GM19035 (cell line): ENCODE measurements around the gene PTPRD.
"Not testable (repeated sequence)": the region's sequence is repeated elsewhere in the genome, so short reads cannot be mapped to it uniquely, and the experiment has no call there.

Experiments
- ATAC-seq: cut with Tn5 transposase; IDR thresholded peaks from one replicate; pipeline ENCODE4 v1.9.1; 2021; ENCODE audit not compliant: unreplicated experiment

Gene PTPRD

DNA sequence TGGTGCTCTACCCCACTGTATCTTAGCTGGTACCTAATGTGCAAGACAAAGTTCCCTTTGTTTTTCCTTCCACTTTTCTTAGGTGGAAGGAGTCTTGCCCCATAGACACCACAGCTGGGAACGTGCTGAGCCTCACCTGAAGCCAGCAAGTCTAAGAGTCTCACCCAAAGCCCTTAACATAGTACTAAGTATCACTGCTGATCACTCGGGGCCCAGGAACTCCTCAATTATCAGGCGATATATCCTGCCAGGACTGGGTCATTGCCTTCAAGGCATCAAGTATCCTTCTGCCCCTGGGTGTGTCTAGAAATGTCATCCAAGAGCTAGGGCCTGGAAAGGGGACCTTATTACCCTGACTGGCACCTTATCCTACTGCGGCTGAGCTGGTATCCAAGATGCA lies 123.9 kb downstream of the PTPRD start:
- no peak for ATAC-seq

DNA sequence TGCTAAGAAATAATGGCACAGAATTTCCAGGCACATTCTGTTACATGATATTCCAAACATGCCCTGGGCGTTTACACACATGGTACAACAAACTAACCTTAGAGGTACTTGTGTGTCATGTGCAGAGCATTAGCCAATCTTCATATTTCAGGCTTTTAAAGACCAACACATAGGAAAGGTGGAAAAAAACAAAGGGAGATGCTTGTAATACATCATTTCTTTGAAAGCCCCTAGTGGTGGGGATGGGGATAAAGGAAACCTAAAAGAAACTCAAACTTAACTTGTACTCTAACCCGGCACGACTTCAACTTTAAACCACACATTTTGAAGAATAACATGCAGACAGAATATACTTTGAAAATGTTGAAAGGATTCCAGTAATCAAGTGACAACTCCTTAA lies 133.6 kb downstream of the PTPRD start:
- ATAC-seq = no peak

DNA sequence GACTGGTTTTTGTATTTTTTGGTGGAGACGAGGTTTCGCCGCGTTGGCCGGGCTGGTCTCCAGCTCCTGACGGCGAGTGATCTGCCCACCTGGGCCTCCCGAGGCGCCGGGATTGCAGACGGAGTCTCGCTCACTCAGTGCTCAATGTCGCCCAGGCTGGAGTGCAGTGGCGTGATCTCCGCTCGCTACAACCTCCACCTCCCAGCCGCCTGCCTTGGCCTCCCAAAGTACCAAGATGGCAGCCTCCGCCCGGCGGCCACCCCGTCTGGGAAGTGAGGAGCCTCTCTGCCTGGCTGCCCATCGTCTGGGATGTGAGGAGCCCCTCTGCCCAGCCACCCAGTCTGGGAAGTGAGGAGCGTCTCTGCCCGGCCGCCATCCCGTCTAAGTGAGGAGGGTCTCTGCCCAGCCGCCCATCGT lies 163.6 kb downstream of the PTPRD start:
- ATAC-seq = not testable (repeated sequence)

DNA sequence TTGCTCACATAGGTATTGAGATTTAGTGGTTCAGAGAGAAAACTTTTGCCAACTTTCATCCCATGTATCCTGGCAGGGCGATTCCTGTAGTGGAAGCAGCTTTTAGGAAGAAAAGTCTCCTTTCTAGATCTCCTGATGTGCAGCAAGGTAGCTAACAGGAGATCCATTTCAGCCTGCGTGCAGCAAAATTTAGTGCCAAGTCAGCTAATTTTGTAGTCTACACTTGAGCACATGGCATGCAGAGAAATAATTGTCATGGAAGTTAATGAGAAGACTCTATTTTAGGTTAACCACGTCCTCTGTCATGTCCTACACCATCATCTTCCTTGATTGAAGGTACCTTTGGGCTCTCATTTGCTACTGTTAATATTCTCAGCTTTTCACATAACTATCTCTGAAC lies 165.8 kb downstream of the PTPRD start:
- no peak for ATAC-seq

DNA sequence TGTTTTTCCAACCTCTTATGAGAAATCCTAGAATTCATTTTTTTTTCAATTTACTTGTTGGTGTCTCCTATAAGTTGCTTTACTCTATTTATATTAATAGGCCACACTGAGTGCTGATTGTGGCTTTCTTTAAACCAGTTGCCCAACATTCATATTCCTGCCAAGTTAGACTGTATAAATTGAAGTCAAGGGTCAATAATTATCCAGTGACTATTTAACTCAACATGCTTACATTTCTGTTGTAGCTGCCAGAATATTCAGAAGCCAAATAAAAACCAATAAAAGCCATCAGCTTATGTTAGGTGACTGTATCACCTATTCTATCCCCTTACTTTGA lies 169.0 kb downstream of the PTPRD start:
- no peak for ATAC-seq

DNA sequence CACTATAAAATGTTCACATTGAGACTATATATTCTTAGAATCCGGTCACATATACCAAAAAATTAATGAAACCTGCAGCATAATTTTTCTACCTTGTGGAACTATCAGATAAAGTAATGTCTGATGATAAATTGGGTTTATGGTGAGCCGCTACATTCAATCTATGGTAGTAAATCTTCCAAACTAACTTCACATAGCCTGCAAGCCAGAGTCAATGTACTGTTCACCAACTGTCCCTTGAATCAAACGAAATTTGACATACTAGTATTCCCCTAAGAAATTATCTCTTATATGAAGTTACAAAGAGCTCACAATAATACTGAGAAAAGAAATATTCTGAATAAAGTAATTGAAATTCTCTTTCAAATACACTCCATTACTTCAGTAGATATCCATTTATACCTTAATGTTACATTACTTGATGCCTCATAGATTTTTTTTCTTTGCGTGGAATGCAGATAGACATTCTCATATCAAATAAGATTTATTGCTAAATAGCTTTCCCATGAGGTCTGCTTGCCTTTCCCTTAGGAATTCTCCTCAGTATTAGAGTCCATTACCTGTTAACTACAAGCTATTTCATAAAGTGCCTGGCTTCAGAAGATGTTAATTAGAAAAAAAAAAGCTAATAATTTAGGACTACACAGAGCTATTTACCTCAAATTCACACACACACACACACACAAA lies 169.5 kb downstream of the PTPRD start:
- no peak for ATAC-seq

DNA sequence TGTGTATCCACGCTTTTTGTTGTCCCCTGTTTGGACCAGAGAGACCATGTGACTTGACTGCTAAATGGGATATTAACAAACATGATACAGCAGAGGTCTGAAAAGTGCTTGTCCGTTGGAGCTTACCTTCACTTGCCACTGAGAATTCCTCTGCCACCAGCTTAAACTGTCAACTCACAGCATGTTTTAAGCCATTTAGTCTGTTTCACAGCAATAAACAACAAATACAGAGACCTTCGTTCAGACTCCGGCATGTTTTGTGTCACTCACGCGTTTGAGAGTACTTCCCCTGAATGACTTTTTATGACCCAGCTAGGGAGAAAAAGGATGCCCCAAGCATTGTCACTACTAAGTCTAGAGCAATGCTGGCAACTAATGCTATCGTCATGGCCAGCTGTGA lies 173.8 kb downstream of the PTPRD start:
- ATAC-seq = no peak

DNA sequence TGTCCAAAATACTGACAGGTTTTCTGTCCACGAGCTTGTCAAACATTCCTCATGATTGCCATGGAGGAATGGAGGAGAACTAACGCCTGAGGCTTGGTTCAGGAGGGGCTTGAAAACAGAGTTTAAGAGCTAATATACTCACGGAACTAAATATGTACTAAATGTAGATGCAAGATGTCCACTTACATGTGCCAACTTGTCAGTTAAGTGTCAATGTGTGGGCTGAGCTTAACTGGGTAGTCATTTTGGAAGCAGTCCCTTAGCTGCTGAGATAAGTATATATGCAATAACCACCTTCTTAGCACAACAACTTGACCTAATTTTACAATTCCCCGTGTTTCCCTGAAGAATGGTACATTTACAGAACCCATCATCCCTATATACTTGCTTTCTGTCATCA lies 176.0 kb downstream of the PTPRD start:
- no peak for ATAC-seq

DNA sequence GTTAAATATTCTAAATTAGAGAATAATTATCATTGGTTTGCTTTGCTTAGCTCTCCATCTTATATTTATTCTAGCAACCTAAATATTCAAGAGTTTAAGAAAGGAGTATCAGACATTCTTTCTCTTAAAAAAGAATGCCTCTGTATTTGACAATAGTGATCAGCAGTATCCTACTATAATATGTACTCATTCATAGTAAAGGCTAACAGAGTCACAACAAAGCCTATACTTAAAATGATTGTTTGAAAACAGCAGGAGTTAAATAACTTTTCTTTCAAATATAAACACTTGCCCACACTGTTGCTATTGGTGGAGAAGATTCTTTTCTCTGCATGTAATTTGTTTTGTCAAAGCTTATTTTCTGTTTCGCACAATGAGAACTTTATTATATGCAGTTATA lies 178.4 kb downstream of the PTPRD start:
- no peak for ATAC-seq

DNA sequence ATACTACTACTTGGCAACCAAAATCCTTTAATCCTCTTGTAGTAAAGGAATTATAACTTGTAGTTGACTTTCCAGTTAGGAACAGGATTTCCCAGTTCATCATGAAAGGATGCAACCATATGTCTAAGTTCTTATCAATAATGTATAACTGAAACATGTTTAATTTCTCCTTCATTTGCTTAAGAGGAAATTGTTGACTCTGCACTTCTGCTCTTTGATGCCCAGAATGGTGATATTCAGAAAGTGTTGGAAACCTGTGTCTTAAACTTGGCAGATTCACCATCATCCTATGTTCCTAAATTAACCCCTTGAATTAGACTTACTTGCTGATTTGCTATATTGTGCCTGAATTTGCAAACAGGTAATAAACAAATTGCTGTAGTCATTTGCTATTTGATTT lies 201.5 kb downstream of the PTPRD start:
- ATAC-seq = no peak

DNA sequence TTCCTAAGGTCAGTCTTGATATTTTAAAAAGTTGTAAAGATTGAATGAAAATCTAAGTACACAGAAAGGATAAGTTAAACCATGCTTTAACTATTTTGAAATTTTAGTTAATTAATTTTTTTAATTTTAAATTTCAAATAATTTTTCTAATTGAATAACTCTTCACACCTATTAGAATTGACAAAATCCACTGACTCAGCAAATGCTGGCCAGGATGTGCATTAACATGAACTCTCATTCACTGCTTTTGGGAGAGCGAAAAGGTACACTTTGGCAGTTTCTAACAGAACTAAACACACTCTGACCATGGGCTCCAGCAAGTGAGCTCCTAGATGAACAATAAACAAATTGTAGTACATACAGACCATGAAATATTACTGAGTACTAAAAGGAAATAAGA lies 209.5 kb downstream of the PTPRD start:
- ATAC-seq = no peak

DNA sequence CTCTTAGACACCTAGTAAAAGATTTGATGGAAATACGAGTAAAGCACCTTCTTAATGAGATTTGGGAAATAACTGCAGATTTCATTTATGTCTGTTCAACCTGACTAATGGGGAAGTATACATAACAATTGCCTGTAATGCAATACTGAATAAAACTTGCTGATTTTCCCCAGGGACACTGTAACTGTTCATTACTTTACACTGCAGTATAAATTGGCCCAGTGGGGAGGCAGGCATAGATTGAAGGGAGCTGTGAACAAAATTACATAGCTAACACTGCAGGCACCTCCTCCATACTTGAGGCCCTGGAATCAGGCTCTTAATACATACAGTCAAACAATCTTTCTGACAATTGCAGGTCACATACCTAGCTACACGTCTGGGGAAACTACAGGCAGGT lies 216.2 kb downstream of the PTPRD start:
- ATAC-seq = no peak

DNA sequence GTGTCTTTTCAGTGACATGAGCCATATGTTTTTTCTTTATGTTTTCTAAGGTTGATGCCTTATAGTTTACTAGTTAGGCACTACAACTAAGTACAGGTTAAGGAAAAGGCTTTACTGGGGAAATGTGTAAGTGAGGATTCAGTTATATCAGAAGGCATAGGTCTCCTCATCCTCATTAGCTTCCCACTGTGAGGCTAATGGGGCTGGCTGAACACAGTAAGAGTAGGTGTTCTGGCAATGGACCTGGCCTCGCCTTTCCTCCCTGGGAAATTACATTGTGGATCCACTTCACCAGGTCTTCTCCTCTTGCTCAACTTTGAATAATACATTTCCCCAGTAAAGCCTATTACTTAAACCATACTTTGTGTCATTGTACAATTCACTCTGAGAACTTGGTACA lies 225.5 kb downstream of the PTPRD start:
- no peak for ATAC-seq

DNA sequence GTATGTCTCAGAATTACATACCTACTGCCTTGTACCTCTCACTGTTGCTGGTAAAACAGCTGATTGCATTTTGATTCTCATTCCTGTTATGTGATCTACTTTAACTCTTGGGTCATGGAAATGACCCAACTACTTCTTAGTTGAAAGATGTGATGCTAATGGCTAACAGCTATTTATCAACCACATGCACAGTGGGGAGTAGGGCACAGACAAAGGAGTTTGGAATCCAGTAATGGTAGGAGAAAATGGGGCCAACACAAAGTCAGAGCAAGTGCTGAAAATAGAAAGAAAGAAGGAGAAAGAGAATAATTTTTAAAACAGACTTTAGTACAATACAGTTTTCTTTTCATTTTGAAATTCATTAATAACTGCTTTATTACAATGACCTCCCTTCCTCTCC lies 241.0 kb downstream of the PTPRD start:
- no peak for ATAC-seq

DNA sequence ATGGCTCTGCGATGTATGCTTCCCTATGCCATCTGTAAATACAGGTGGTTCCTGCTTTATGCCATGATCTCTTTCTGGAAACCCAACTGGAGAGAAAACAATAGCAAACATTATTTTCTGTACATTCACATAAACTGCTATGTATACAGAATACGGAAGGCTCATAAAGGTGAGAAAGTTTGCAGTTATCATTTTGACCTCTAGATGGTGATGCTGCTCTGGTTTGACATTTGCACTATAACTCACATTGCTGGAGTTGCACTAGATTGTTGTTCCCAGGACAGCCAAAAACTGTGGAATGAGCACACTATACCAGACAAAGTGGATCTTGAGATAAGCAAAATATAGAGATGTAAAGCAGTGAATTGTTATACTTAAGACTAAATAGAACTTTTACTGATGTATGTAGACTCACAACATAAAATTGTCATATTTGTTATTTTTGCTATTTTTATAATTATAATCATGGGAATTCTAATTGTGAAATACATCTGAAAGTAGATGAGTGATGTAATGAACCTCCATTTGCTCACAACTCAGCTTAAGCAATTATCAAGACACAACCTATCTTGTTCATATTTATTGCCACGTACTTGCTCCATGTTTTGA lies 246.5 kb downstream of the PTPRD start:
- peak; percentile 91 for ATAC-seq

DNA sequence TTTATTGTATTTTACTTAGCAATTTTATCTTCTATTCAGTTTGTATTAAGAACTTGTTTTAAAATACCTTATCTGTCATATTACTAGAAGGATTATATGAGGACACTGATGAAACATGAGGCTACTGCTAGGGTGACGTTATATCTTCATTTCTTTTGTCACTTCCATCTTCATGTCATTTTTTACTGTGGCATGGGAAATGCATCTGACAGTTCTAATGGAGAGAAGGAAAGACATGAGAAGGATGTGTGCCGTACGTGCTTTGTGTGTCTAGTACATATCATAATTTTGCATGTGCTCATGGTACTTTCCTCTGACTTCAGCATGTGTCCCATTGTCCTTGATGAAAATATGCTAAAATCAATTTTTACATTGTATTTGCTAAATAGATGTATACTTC lies 258.2 kb downstream of the PTPRD start:
- ATAC-seq = no peak

DNA sequence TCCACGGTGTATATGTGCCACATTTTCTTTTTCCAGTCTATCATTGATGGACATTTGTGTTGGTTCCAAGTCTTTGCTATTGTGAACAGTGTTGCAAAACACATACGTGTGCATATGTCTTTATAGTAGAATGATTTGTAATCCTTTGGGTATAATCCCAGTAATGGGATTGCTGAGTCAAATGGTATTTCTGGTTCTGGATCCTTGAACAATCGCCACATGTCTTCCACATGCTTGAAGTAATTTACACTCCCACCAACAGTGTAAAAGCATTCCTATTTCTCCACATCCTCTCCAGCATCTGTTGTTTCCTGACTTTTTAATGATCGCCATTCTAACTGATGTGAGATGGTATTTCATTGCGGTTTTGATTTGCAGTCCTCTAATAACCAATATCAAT lies 267.2 kb downstream of the PTPRD start:
- not testable (repeated sequence) for ATAC-seq

DNA sequence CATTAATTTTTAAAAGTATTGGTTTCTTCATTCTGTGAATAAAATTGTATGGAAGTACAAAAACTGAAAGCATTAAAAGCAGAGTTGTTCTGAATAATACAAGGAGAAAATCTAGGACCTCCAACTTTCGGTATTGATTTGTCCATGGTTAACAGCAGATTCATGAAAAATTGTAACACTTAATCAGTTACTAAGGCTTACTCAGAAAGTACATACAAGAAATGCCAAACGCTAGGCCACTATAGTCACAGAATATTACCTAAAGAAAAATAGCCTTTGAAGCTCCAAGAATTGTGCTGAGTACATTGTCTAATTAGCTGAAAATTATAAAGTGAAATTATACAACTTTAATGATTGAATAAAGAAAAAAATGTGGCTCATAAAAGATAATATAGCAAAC lies 271.7 kb downstream of the PTPRD start:
- no peak for ATAC-seq

DNA sequence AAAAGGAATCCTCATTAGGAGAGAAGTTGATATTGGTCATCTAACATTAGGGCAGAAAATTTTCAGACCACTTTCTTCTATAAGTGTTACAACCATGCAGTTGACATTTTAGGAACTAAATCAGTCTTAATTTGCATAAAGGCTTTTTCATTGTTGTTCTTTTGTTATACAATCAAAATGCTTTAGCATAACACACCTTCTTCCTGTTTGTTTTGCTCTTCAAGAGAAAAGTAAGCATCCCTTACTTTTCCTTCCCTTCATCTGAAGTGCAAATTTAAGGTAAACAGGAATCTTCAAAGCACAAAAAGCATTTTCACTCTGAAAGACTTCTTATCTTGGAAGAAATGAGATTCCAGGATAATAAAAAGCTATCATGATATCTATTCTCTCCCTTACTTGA lies 273.6 kb downstream of the PTPRD start:
- no peak for ATAC-seq

DNA sequence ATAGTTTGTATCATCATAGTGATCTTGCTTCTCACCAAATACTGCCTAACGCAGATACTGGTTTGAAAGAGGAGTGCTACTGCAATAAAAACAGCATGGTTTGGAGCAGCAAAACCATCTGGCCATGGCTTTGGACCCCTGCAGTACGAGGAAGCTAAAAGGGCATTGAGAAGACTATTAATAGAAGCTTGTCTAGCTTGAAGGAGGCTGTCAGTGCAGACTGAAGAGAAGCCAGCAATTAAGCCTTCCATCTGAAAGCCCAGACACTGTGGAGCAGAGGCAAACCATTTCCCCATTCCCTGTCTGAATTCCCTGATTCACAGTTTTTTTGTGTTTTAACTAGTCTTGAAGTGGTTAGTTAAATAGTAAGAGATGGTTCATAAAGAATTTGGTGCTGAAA lies 281.6 kb downstream of the PTPRD start:
- no peak for ATAC-seq

DNA sequence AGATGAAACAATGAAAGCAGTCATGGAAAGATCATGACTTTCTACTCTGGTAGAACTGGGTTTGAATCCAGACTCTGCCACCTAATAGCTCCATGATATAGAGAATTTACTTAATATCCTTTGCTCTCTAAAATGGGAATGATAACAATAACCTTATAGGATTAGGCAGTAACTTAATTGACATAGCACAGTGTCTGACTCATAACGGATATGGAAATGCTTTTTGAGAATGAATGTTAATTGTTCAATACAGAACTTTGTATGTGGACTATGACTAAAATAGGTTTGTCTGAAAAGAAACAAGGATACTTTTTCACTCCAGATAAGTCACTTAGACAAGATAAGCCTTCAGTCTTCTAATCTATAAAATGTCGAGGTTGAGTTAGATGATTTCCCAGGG lies 330.7 kb downstream of the PTPRD start:
- no peak for ATAC-seq

DNA sequence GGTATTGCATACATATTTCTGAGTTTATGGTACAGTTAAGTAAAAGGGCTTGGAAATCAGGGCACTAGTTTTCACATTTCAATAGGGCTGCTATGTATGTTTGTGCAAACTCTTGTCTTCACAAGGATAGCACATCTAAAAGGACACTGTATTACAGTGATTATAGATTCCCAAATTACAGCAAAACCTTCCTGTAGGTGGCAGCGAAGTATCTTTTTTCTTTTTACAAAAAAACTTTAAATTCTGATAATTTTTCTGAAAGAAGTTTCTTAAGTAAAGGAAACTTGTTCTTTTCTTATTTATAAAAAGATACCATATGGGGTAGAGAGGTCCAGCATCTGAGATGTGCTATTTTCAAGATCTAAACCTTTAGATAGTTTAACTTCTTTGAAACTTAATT lies 337.8 kb downstream of the PTPRD start:
- no peak for ATAC-seq

DNA sequence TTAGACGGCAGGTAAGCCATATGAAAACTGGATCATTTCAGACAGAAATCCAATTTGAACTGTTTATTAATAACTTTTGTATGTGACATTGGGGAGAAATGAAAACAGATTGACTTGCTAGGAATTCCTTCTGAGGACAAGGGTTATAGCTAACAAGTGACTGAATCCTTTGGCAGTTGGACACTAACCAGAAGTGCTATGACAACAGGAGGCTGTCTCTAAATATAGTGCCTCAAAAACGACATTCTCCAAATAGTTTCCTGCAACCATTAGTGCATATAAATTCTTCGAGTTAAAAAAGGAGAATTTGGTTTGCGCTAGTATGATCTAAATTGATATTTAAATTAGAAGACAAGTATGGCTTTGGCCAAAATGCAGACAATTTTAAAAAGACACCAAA lies 338.6 kb downstream of the PTPRD start:
- ATAC-seq = no peak
